ENCODE results near the gene CTU1.

The CTU1 gene

GRCh38 chr19:51138549-51138979 lies 30.4 kb upstream of the CTU1 start:
- Mint-ChIP-seq H3K9me3 (peaks cover 9 to 10% of the 10 kb centered on the region in 2 donors), H3K4me3 (no peak overlapping the region), H3K4me1 (peaks cover 28% of the 10 kb centered on the region), H3K27me3 (no peaks in the 10 kb centered on the region), H3K27ac (peak overlapping the region; percentile 36 to 52)
- DNase-seq (no peak), ATAC-seq (no peak)

GRCh38 chr19:51137792-51138425 lies 29.7 kb upstream of the CTU1 start:
- Mint-ChIP-seq H3K27ac (peak overlapping the region; percentile 30 to 68), H3K9me3 (peaks cover 9 to 10% of the 10 kb centered on the region in 2 donors), H3K27me3 (no peaks in the 10 kb centered on the region), H3K4me1 (peaks cover 28% of the 10 kb centered on the region), H3K4me3 (peak overlapping the region; percentile 51 to 63)
- DNase-seq (no peak), ATAC-seq (no peak)

GRCh38 chr19:51136851-51137551 lies 28.8 kb upstream of the CTU1 start:
- DNase-seq: no peak
- peak; percentile 13 for ATAC-seq
- Mint-ChIP-seq H3K4me3 (peak overlapping the region; percentile 51 to 63), H3K4me1 (peaks cover 36% of the 10 kb centered on the region), H3K9me3 (peaks cover 9 to 10% of the 10 kb centered on the region in 2 donors), H3K27ac (peak overlapping the region in 1 of 2 donors; percentile 90), H3K27me3 (no peaks in the 10 kb centered on the region)

DNA sequence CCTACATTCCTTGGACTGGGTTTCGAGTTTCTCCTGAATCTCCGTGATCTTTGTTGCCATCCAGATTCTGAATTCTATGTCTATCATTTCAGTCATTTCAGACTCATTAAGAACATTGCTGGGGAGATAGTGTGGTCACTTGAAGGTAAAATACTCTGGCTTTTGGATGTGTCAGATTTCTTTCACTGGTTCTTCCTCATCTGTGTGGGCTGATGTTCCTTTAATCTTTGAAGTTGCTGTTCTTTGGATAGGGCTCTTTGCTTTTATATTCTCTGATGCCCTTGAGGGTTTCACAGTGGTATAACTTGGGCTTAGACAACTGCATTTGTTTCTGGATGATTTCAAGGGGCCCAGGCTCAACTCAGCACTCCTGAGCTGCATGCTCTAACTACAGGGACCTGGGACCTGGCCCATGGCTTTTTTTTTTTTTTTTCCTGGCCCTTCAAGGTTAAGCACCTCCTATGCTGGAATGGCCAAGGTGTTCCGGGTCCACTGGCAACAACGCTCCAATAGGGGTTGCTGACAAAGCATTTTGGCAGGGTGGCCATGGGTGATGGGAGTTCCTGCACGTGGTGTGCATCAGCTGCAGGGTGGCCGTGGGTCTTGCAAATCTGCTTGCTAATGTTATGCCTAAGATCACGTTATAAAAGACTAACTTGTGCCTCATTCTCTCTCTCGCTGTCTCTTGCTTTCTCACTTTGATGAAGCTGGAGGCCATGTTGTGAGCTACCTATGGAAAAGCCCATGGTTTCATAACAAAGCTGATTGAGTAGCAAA lies 28.0 kb upstream of the CTU1 start:
- peaks cover 41% of the 10 kb centered on the region for H3K4me1 Mint-ChIP-seq
- H3K27ac Mint-ChIP-seq: peak overlapping the region in 1 of 2 donors; percentile 35
- no peak for DNase-seq
- H3K4me3 Mint-ChIP-seq: no peak overlapping the region
- no peaks in the 10 kb centered on the region for H3K27me3 Mint-ChIP-seq
- ATAC-seq: no peak
- H3K9me3 Mint-ChIP-seq: peaks cover 9 to 10% of the 10 kb centered on the region in 2 donors

DNA sequence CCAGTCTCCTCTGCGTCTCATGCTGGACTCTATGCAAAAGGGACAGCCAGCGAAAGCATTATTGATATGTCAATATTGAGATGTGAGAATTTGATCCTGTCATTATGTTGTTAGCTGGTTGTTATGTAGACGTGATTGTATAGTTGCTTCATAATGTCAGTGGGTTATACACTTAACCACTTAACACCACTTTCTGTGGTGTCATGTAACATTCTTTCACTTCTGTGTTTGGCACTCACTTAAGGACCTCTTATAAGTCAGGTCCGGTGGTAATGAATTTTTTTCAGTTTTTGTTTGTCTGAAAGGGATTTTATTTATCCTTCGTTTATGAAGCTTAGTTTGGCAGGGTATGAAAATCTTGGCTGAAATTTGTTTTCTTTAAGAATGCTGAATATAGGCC lies 26.8 kb upstream of the CTU1 start:
- Mint-ChIP-seq H3K9me3 (peaks cover 9 to 10% of the 10 kb centered on the region in 2 donors), H3K4me3 (no peak overlapping the region), H3K4me1 (peaks cover 53% of the 10 kb centered on the region), H3K27me3 (no peaks in the 10 kb centered on the region), H3K27ac (no peak overlapping the region)
- no peak for ATAC-seq
- no peak for DNase-seq

DNA sequence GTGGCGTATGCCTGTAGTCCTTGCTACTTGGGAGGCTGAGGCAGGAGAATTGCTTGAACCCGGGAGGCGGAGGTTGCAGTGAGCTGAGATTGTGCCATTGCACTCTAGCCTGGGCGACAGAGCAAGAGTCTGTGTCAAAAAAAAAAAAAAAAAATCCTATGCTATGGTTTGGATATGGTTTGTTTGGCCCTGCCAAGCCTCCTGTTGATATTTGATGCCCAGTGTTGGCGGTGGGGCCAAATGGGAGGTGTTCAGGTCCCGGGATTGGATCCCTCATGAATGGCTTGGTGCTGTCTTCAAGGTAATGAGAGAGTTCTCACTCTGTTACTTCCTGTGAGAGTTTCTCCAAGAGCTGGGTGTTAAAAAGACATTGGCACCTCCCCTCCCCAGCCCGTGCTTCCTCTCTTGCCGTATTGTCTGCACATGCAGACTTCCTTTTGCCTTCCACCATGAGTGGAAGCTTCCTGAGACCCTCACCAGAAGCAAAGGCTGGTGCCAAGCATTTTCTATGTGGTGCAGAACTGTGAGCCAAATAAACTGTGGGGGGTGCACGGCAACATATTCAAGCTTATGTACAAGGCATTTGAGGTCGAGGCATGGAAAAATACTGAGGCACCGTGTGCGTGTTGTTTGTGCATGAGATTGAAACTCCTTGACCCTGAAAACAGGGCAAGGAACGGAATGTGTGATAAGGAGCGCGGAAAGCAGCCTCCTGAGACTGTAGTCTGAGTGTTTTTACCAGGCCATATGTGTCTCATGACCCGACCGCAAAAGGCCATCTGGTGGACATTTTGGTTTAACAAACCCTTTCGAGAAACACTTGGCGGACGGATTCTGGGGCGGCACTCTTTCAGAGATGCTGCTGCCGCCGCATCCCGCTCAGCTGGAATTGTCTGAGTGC lies 23.8 kb upstream of the CTU1 start:
- ATAC-seq (peak; percentile 46), DNase-seq (no peak)
- peaks cover 69% of the 10 kb centered on the region for H3K4me1 Mint-ChIP-seq
- H3K4me3 Mint-ChIP-seq: peak overlapping the region; percentile 60 to 61
- H3K27me3 Mint-ChIP-seq: no peaks in the 10 kb centered on the region
- peaks cover 9 to 10% of the 10 kb centered on the region in 2 donors for H3K9me3 Mint-ChIP-seq
- H3K27ac Mint-ChIP-seq: peak overlapping the region in 1 of 2 donors; percentile 85

DNA sequence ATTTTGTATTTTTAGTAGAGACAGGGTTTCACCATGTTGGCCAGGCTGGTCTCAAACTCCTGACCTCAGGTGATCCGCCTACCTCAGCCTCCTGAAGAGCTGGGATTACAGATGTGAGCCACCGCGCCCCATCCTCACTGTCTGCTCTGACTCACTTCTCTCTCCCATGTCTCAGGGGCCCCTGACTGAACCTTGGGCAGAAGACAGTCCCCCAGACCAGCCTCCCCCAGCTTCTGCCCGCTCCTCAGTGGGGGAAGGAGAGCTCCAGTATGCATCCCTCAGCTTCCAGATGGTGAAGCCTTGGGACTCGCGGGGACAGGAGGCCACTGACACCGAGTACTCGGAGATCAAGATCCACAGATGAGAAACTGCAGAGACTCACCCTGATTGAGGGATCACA lies 21.5 kb upstream of the CTU1 start:
- Mint-ChIP-seq H3K4me1 (peaks cover 76% of the 10 kb centered on the region), H3K4me3 (peak overlapping the region in 1 of 2 donors; percentile 50), H3K9me3 (peaks cover 3 to 4% of the 10 kb centered on the region in 2 donors), H3K27me3 (no peaks in the 10 kb centered on the region), H3K27ac (peak overlapping the region in 1 of 2 donors; percentile 94)
- no peak for ATAC-seq
- no peak for DNase-seq

- Mint-ChIP-seq H3K9me3 (no peaks in the 10 kb centered on the region), H3K4me3 (peak overlapping the region; percentile 14 to 38), H3K4me1 (peaks cover 91% of the 10 kb centered on the region), H3K27ac (peak overlapping the region in 1 of 2 donors; percentile 51), H3K27me3 (no peaks in the 10 kb centered on the region)
- DNase-seq (no peak), ATAC-seq (no peak)
Measured at GRCh38 chr19:51128227-51128626, 20.0 kb upstream of the CTU1 start.

GRCh38 chr19:51127755-51128154 lies 19.5 kb upstream of the CTU1 start:
- Mint-ChIP-seq H3K4me3 (peak overlapping the region; percentile 6 to 59), H3K4me1 (peaks cover 96% of the 10 kb centered on the region), H3K27me3 (no peaks in the 10 kb centered on the region), H3K27ac (peak overlapping the region; percentile 7 to 51), H3K9me3 (no peaks in the 10 kb centered on the region)
- DNase-seq (peak in 1 of 2 donors; percentile 40), ATAC-seq (peak; percentile 39)

- Mint-ChIP-seq H3K4me3 (peak overlapping the region in 1 of 2 donors; percentile 42), H3K27ac (no peak overlapping the region), H3K4me1 (peaks cover 96% of the 10 kb centered on the region), H3K9me3 (no peaks in the 10 kb centered on the region), H3K27me3 (no peaks in the 10 kb centered on the region)
- no peak for ATAC-seq
- no peak for DNase-seq
Measured at GRCh38 chr19:51127032-51127431, 18.8 kb upstream of the CTU1 start.

GRCh38 chr19:51125421-51126075 lies 17.3 kb upstream of the CTU1 start:
- peak overlapping the region in 1 of 2 donors; percentile 74 for H3K4me3 Mint-ChIP-seq
- H3K27me3 Mint-ChIP-seq: no peaks in the 10 kb centered on the region
- DNase-seq (no peak), ATAC-seq (no peak)
- H3K9me3 Mint-ChIP-seq: no peaks in the 10 kb centered on the region
- peaks cover 88% of the 10 kb centered on the region for H3K4me1 Mint-ChIP-seq
- peak overlapping the region; percentile 83 to 96 for H3K27ac Mint-ChIP-seq

DNA sequence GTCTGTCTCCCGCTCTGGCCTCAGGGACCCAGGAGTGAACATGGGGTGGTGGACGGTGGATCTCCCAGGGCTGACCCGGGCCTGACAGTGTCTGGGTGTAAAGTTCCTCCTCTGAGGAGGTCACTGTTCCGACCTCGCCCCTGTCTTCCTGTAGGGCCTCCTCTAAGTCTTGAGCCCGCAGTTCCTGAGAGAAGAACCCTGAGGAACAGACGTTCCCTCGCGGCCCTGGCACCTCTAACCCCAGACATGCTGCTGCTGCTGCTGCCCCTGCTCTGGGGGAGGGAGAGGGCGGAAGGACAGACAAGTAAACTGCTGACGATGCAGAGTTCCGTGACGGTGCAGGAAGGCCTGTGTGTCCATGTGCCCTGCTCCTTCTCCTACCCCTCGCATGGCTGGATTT lies 16.5 kb upstream of the CTU1 start, which contains the start of gene SIGLEC9:
Gene SIGLEC9 (plus strand): TSS at position 178 of the 400 bp plus-strand sequence. CDS start 69 bp downstream, at position 247.
- no peaks in the 10 kb centered on the region for H3K9me3 Mint-ChIP-seq
- H3K4me3 Mint-ChIP-seq: peak within 1 kb of the TSS; percentile 74 to 84
- peak within 1 kb of the TSS; percentile 96 for H3K27ac Mint-ChIP-seq
- no peak for ATAC-seq
- peaks cover 88% of the 10 kb centered on the region for H3K4me1 Mint-ChIP-seq
- DNase-seq: no peak
- H3K27me3 Mint-ChIP-seq: no peaks in the 10 kb centered on the region

GRCh38 chr19:51124216-51124615 lies 16.0 kb upstream of the CTU1 start:
- ATAC-seq: no peak
- Mint-ChIP-seq H3K27ac (peak overlapping the region; percentile 96), H3K9me3 (no peaks in the 10 kb centered on the region), H3K4me3 (peak overlapping the region; percentile 74 to 84), H3K4me1 (peaks cover 85% of the 10 kb centered on the region), H3K27me3 (no peaks in the 10 kb centered on the region)
- DNase-seq: no peak

DNA sequence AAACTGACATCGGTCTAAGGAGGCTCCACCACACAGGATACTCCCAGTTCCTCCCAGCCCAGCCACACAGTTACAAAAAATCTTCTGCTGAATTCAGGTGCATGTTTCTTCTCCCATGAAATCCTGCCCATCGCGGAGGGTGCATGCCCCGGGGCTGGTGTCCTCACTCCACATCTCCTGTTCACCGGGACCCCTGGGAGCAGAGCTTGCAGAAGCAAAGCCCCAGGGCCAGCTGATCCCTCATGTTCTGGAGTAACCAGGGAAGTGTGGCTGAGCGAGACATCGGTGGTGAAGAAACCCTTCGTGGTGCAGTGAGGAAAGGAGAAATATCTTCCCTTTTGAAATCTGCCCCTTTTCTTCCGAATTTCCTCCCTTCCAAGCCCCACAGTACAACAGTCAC lies 15.6 kb upstream of the CTU1 start:
- Mint-ChIP-seq H3K27me3 (no peaks in the 10 kb centered on the region), H3K27ac (peak overlapping the region; percentile 96), H3K4me1 (peaks cover 81% of the 10 kb centered on the region), H3K9me3 (no peaks in the 10 kb centered on the region), H3K4me3 (peak overlapping the region; percentile 74 to 84)
- DNase-seq (no peak), ATAC-seq (no peak)
